H1 (cell line): ENCODE data around the gene TRNP1. TPM values are rescaled to one million over a fixed set of nuclear protein-coding genes. Genes with fewer than 3 reads are reported as not detected.

Source experiments
- CTCF ChIA-PET: fragments of 300-600 bp; sonication (Branson Sonifier 250); formaldehyde crosslinking; loops from one replicate; lab custom pipeline; 2021; ENCODE audit not compliant: partially characterized antibody; lab: Charles Lee
- POLR2A ChIA-PET: fragments of 300-600 bp; sonication (Branson Sonifier 250); formaldehyde crosslinking; loops from one replicate; lab custom pipeline; 2021; ENCODE audit warnings: inconsistent platforms; ENCODE audit not compliant: partially characterized antibody; lab: Charles Lee
- DNase-seq, 2 experiments: peaks; one replicate each; pipeline versions ENCODE4 v3.0.0 to v3.0.0-alpha.2; 2010 to 2022; ENCODE audit warnings: low spot score in 2 of 2, low read depth in 1 of 2, mixed read lengths in 1 of 2
- FAIRE-seq: peaks from 2 replicates; lab custom pipeline; 2011; peaks lifted over from hg19 to GRCh38; lab: Jason Lieb, UNC
- H2AFZ ChIP-seq: 2 replicates; pipeline ENCODE4 v1.8.1; 2012; ENCODE audit warnings: low read length, inconsistent platforms
- H2AK5ac ChIP-seq: 2 replicates; pipeline ENCODE4 v1.6.1; 2013; ENCODE audit warnings: low read depth, low read length
- H2BK120ac ChIP-seq: replicated peaks from 2 replicates; pipeline ENCODE3; 2013; ENCODE audit warnings: low read depth, low read length, inconsistent platforms
- H2BK12ac ChIP-seq: 2 replicates; pipeline ENCODE4 v1.6.1; 2013; ENCODE audit warnings: low read depth, low read length
- H2BK15ac ChIP-seq: 2 replicates; pipeline ENCODE4 v1.6.1; 2013; ENCODE audit warnings: low read length
- H2BK20ac ChIP-seq: 2 replicates; pipeline ENCODE4 v1.6.1; 2013; ENCODE audit warnings: low read length
- H2BK5ac ChIP-seq: 2 replicates; pipeline ENCODE4 v1.6.1; 2013; ENCODE audit warnings: low read depth, low read length
- H3K14ac ChIP-seq: 2 replicates; pipeline ENCODE4 v1.6.1; 2013; ENCODE audit warnings: inconsistent platforms; ENCODE audit not compliant: insufficient read length
- H3K18ac ChIP-seq: 2 replicates; pipeline ENCODE4 v1.6.1; 2013; ENCODE audit warnings: low read length; ENCODE audit errors: extremely low read depth
- H3K23ac ChIP-seq: 2 replicates; pipeline ENCODE4 v1.6.1; 2013; ENCODE audit warnings: inconsistent platforms; ENCODE audit not compliant: insufficient read length
- H3K23me2 ChIP-seq: 2 replicates; pipeline ENCODE4 v1.6.1; 2013; ENCODE audit warnings: low read depth, low read length
- H3K27ac ChIP-seq: 2 replicates; pipeline ENCODE4 v1.6.1; 2011; ENCODE audit warnings: low read depth, low read length, inconsistent platforms
- H3K27me3 ChIP-seq, 4 experiments: replicated peaks in 1 of 4; 1 replicate in 1 of 4; 2 replicates in 3 of 4; pipeline versions ENCODE4 v1.6.1 to v1.8.1; 2011 to 2013; ENCODE audit warnings: low read length in 3 of 4, mild to moderate bottlenecking in 3 of 4, inconsistent platforms in 2 of 4, mixed read lengths in 2 of 4, moderate library complexity in 1 of 4; ENCODE audit not compliant: control insufficient read depth in 3 of 4, insufficient read depth in 3 of 4; ENCODE audit errors: extremely low read depth in 1 of 4
- H3K36me3 ChIP-seq, 4 experiments: 2 replicates each; pipeline versions ENCODE4 v1.6.1 to v1.8.1; 2011 to 2013; ENCODE audit warnings: mild to moderate bottlenecking in 4 of 4, low read length in 3 of 4, moderate library complexity in 2 of 4, control low read depth in 1 of 4, inconsistent platforms in 1 of 4; ENCODE audit not compliant: insufficient read depth in 4 of 4, control insufficient read depth in 2 of 4
- H3K4ac ChIP-seq: replicated peaks from 2 replicates; pipeline ENCODE3; 2013; ENCODE audit warnings: low read length, low read depth, mixed read lengths, inconsistent platforms; ENCODE audit not compliant: insufficient read length
- H3K4me1 ChIP-seq, 4 experiments: replicated peaks in 1 of 4; 1 replicate in 1 of 4; 2 replicates in 3 of 4; pipeline versions ENCODE4 v1.6.1 to v1.8.1; 2011 to 2013; ENCODE audit warnings: low read length in 3 of 4, inconsistent platforms in 2 of 4, mixed read lengths in 1 of 4; ENCODE audit not compliant: insufficient read depth in 4 of 4, control insufficient read depth in 3 of 4
- H3K4me2 ChIP-seq, 2 experiments: 2 replicates each; pipeline versions ENCODE4 v1.6.1 to v1.8.1; 2011 to 2013; ENCODE audit warnings: low read depth in 2 of 2, low read length in 2 of 2, control low read depth in 1 of 2, inconsistent platforms in 1 of 2, mild to moderate bottlenecking in 1 of 2; ENCODE audit not compliant: insufficient read depth in 1 of 2
- H3K4me3 ChIP-seq, 4 experiments: fragments of 200-600, 300-600 bp in 1 of 4; sonication (generic), shearing (Covaris generic), sonication (Bioruptor Twin) in 1 of 4; 2 replicates each; pipeline versions ENCODE4 v1.5.1 to v1.8.1; 2011 to 2016; ENCODE audit warnings: low read length in 4 of 4, low read depth in 3 of 4, control low read depth in 2 of 4, inconsistent platforms in 2 of 4, mild to moderate bottlenecking in 2 of 4, mixed read lengths in 1 of 4, moderate library complexity in 1 of 4; ENCODE audit not compliant: insufficient read depth in 2 of 4; ENCODE audit errors: extremely low read depth in 1 of 4
- H3K56ac ChIP-seq: replicated peaks from 2 replicates; pipeline ENCODE3; 2013; ENCODE audit warnings: low read depth, mild to moderate bottlenecking, mixed read lengths, low read length, inconsistent platforms; ENCODE audit not compliant: insufficient read length
- H3K79me1 ChIP-seq: 2 replicates; pipeline ENCODE4 v1.6.1; 2013; ENCODE audit warnings: low read depth, low read length, control low read depth
- H3K79me2 ChIP-seq, 2 experiments: 2 replicates each; pipeline versions ENCODE4 v1.6.1 to v1.8.1; 2012 to 2013; ENCODE audit warnings: low read length in 2 of 2, mild to moderate bottlenecking in 2 of 2, inconsistent platforms in 1 of 2; ENCODE audit not compliant: insufficient read depth in 2 of 2, control insufficient read depth in 1 of 2
- H3K9ac ChIP-seq, 4 experiments: replicated peaks in 1 of 4; 1 replicate in 1 of 4; 2 replicates in 3 of 4; pipeline versions ENCODE4 v1.6.1 to v1.8.1; 2011 to 2013; ENCODE audit warnings: low read depth in 3 of 4, low read length in 3 of 4, control low read depth in 2 of 4, mild to moderate bottlenecking in 2 of 4, moderate library complexity in 2 of 4, inconsistent platforms in 1 of 4; ENCODE audit errors: extremely low read depth in 1 of 4
- H3K9me3 ChIP-seq, 2 experiments: 2 replicates each; pipeline versions ENCODE4 v1.6.1 to v1.8.1; 2012 to 2013; ENCODE audit warnings: mild to moderate bottlenecking in 2 of 2, moderate library complexity in 2 of 2, control low read depth in 1 of 2, inconsistent platforms in 1 of 2, low read depth in 1 of 2, low read length in 1 of 2, mixed read lengths in 1 of 2; ENCODE audit not compliant: insufficient read depth in 2 of 2
- H4K20me1 ChIP-seq, 2 experiments: replicated peaks in 1 of 2; 2 replicates each; pipeline versions ENCODE3 to v1.8.1; 2011 to 2013; ENCODE audit warnings: inconsistent platforms in 2 of 2, low read length in 2 of 2, mild to moderate bottlenecking in 1 of 2; ENCODE audit not compliant: insufficient read depth in 2 of 2, control insufficient read depth in 1 of 2
- H4K5ac ChIP-seq: 2 replicates; pipeline ENCODE4 v1.6.1; 2013; ENCODE audit warnings: low read length, low read depth, mixed read lengths, inconsistent platforms; ENCODE audit not compliant: insufficient read length
- H4K8ac ChIP-seq: 2 replicates; pipeline ENCODE4 v1.8.0; 2013; ENCODE audit warnings: mild to moderate bottlenecking, moderate library complexity, low read length, inconsistent platforms; ENCODE audit not compliant: insufficient read depth; ENCODE audit errors: extremely low read depth
- H4K91ac ChIP-seq: replicated peaks from 2 replicates; pipeline ENCODE3; 2013; ENCODE audit warnings: low read length, mixed read lengths, inconsistent platforms; ENCODE audit not compliant: insufficient read length
- ASH2L ChIP-seq: fragments of 200-600, 300-600 bp; sonication (generic); IDR thresholded peaks from one replicate; pipeline ENCODE4 v1.7.1; 2017; ENCODE audit warnings: low read length
- BACH1 ChIP-seq: IDR thresholded peaks from 2 replicates; pipeline ENCODE4 v1.6.1; 2012; ENCODE audit warnings: low read length, improper control_type of control experiment
- POLR2A ChIP-seq, 2 experiments: IDR thresholded peaks; 1 replicate in 1 of 2; 2 replicates in 1 of 2; pipeline ENCODE4 v1.6.1; 2011; ENCODE audit warnings: low read depth in 2 of 2, low read length in 2 of 2, mild to moderate bottlenecking in 2 of 2; ENCODE audit errors: control extremely low read depth in 1 of 2
- POLR2AphosphoS5 ChIP-seq: IDR thresholded peaks from 2 replicates; pipeline ENCODE4 v1.6.1; 2011; ENCODE audit warnings: low read depth, low read length
- SAP30 ChIP-seq: fragments of 300-600 bp; sonication (generic); IDR thresholded peaks from 2 replicates; pipeline ENCODE4 v1.7.1; 2012; ENCODE audit warnings: low read length, moderate library complexity, mild to moderate bottlenecking, inconsistent platforms; ENCODE audit not compliant: insufficient read depth, insufficient replicate concordance
- SP4 ChIP-seq: IDR thresholded peaks from 2 replicates; pipeline ENCODE4 v1.6.1; 2012; ENCODE audit warnings: low read length, inconsistent platforms
- TAF1 ChIP-seq: IDR thresholded peaks from 2 replicates; pipeline ENCODE4 v1.6.1; 2011; ENCODE audit warnings: mild to moderate bottlenecking, low read depth, low read length
- TAF7 ChIP-seq: optimal IDR thresholded peaks from 2 replicates; pipeline ENCODE3; 2011; ENCODE audit warnings: low read depth, mild to moderate bottlenecking, inconsistent platforms, low read length, moderate library complexity, borderline replicate concordance
- WGBS, 2 experiments: shearing (Covaris generic) in 1 of 2; methylation state at CpG; one replicate each; pipeline versions ENCODE4 v1.1.6 to v1.1.7; 2013 to 2015; ENCODE audit warnings: low lambda C conversion rate in 2 of 2, mixed read lengths in 2 of 2, inconsistent platforms in 1 of 2, low coverage in 1 of 2, missing lambda C conversion rate in 1 of 2; ENCODE audit not compliant: insufficient replicate concordance in 2 of 2, insufficient coverage in 1 of 2, insufficient read length in 1 of 2; ENCODE audit errors: extremely low coverage in 1 of 2, missing lambda C conversion rate in 1 of 2; 5-methylcytosine and 5-hydroxymethylcytosine counted together
- polyA plus RNA-seq, 7 experiments: library from polyadenylated mRNA; depleted of rRNA in 3 of 7; stranded (reverse) in 5 of 7; unstranded in 2 of 7; fragments of >200 nt in 5 of 7; fragments of 200-250 nt in 2 of 7; gene quantifications; 1 replicate in 5 of 7; 2 replicates in 1 of 7; 4 replicates in 1 of 7; pipeline versions ENCODE4 v1.2.1 to v1.2.3, GENCODE V29; 2011 to 2013; ENCODE audit warnings: missing spikeins in 2 of 7, mixed read lengths in 2 of 7
- total RNA-seq: library from RNA; stranded (reverse); fragmentation: NEBNext Ultra II Directional; extraction: Animal tissue kit (Norgen Biotek cat#: 25700); gene quantifications from 2 replicates; pipeline ENCODE4 v1.2.1, GENCODE V29; 2021

Gene TRNP1
- total and polyA plus RNA-seq, 2 of the 8 experiments (the other 6 are each of a cell fraction or from before 2014, with no cell fraction given) = 51.7 to 102 TPM

- no peak for TF ChIP-seq ASH2L
- peak in 1 of 2 experiments; percentile 65; a peak in 1 of 3 replicates for TF ChIP-seq POLR2A (IDR thresholded peaks at IDR 0.05; ENCODE audit: control extremely low read depth in 1 of 2, low read depth in 2 of 2, low read length in 2 of 2)
- 0 out of 2 replicates have a peak, but pooled peaks have one; percentile 13 for TF ChIP-seq TAF1
- TF ChIP-seq SAP30 = no peak
- no peak for TF ChIP-seq TAF7
- TF ChIP-seq BACH1 = no peak
- TF ChIP-seq SP4 = 0 out of 2 replicates have a peak, but pooled peaks have one; percentile 2
- TF ChIP-seq POLR2AphosphoS5 = peak; percentile 70
- H2AFZ ChIP-seq = no peak overlapping the region
- peak overlapping the region; percentile 53 for H3K27ac ChIP-seq
- H4K8ac ChIP-seq = no peak overlapping the region
- peaks cover 17% of the 10 kb centered on the region for H3K79me1 ChIP-seq
- H2BK120ac ChIP-seq = peak overlapping the region; percentile 5
- peak overlapping the region; percentile 57 for H2BK20ac ChIP-seq
- peak in 1 of 2 experiments; percentile 54 for DNase-seq
- no peak overlapping the region for H3K4me3 ChIP-seq
- H3K18ac ChIP-seq = peak overlapping the region; percentile 63
- peaks cover 17 to 55% (median 21%) of the 10 kb centered on the region in 4 experiments for H3K36me3 ChIP-seq
- no peaks in the 10 kb centered on the region for H3K27me3 ChIP-seq
- no peak overlapping the region for H3K23ac ChIP-seq
- H3K4me1 ChIP-seq = peaks cover 30 to 70% (median 53%) of the 10 kb centered on the region in 4 experiments
- no peak overlapping the region for H3K56ac ChIP-seq
- peak overlapping the region; percentile 98 for H2BK5ac ChIP-seq
- H2BK15ac ChIP-seq = no peak overlapping the region
- H2BK12ac ChIP-seq = peak overlapping the region; percentile 94
- FAIRE-seq = peak; percentile 36
- H3K9me3 ChIP-seq = no peaks in the 10 kb centered on the region
- 85% methylated on average over 13 of the region's 13 CpGs; no CpG with 5 or more reads in 1 of the 2 experiments for WGBS, 2 experiments
- H4K5ac ChIP-seq = no peak overlapping the region
- H3K4me2 ChIP-seq = no peak overlapping the region
- peaks cover 0 to 54% of the 10 kb centered on the region in 2 experiments; a peak in 2 of 4 replicates for H3K79me2 ChIP-seq
- POLR2A ChIA-PET = interaction anchor here (0.6 to 58.9 kb wide), 10 partner anchors 1 to 501 kb away, joined by 3 to 1829 read pairs (median 5); partner anchors contain the start of genes KDF1, TENT5B and TRNP1
- CTCF ChIA-PET = interaction anchor here (0.6 to 12.2 kb wide), 8 partner anchors 8 to 331 kb away, joined by 3 to 143 read pairs (median 4); no protein-coding TSS in a partner anchor
- H3K9ac ChIP-seq = no peak overlapping the region
- peak overlapping the region; percentile 71 for H4K91ac ChIP-seq
- peak overlapping the region; percentile 96 for H2AK5ac ChIP-seq
- H3K4ac ChIP-seq = peak overlapping the region; percentile 9
- peaks cover 0 to 4% of the 10 kb centered on the region in 2 experiments for H4K20me1 ChIP-seq
- H3K14ac ChIP-seq = no peak overlapping the region
- no peaks in the 10 kb centered on the region for H3K23me2 ChIP-seq
Observed at GRCh38 chr1:27001570-27002360, 8.3 kb downstream of the TRNP1 start.
